ENCODE data around the gene PPM1N. TPM values are rescaled to one million over a fixed set of nuclear protein-coding genes. Genes with fewer than 3 reads are reported as not detected.

The PPM1N gene
- total RNA-seq, 1 experiment from 2014 or later: 0.80 TPM

DNA sequence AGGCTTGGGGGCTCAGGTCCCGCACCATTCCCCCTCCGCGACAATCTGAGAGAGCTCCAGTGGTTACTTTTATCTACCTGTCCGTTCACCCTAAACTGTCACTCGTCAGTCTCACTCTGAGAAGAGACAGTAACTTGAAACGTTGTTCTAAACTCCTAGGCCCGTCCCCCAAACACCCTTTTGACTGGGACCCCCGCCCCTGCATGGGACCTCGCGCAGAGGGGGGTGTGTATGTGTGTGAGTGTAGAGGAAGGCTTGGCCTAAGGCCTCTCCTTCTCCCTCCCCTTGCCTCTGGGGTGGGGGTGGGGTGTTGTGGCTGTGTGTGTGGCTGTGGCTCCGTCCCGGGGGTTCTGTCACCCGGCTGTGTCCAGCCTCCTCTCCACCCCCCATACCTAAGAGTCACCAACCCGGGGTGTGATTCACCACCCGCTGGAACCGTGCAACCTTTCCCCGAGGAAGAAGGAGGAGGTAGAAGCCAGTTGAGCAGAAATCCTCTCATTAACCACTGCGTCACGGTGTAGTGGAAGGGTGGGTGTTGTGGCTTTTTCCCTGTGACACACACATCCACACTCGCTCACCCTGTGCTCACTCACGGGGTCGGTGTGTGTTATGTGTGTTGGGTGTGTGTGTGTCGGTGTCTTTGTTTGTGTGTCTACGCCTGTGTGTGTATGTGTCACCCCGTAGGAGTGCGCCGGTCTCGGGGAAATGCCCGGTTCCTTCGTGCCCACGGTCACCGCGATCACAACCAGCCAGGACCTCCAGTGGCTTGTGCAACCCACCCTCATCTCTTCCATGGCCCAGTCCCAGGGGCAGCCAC, 28.1 kb upstream of the PPM1N start:
- DNase-seq (ENCODE audit: low read depth): peak; percentile 89

DNA sequence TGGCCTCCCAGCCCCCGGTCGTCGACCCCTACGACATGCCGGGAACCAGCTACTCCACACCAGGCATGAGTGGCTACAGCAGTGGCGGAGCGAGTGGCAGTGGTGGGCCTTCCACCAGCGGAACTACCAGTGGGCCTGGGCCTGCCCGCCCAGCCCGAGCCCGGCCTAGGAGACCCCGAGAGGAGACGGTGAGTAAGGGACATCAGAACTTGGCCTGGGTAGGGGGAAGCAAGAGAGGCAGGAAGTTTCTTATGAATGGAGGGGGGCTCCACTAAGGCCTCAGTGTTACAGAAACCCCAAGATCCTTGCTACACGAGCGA, 27.5 kb upstream of the PPM1N start:
- no peak for DNase-seq (ENCODE audit: low read depth)

DNA sequence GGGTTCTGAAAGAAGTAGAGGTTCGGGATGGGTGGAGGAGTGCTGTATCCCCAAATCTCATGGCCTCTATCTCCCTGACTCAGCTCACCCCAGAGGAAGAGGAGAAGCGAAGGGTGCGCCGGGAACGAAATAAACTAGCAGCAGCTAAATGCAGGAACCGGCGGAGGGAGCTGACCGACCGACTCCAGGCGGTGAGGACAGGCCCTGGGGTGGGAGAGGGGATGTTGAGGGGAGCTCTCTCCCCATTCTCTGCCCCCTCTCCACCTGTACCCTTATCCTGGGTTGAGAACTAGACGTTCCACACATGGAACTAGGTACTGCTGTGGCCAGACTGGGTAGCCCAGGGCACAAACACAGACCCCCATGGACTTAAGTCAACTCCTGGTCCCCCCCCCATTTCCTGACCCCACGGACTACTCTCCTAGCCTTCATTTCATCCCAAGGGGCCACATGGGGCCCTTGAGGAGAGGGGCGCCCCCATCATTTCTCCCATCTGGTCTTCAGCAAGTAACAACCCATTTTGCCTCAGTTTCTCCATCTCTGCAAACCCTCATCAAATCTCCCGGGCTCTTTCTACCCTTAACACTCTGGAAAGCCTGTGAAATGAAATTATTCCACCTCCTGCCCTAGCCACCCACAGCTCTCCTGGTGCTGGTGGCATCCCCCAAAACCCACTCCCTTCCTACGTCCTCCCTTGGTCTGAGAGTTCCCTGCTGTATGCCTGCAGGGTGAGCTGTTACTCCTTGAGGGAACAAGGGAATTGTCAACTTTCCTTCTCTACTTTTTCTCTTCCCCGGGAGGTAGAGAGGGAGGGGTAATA, 26.9 kb upstream of the PPM1N start:
- DNase-seq (ENCODE audit: low read depth): no peak

DNA sequence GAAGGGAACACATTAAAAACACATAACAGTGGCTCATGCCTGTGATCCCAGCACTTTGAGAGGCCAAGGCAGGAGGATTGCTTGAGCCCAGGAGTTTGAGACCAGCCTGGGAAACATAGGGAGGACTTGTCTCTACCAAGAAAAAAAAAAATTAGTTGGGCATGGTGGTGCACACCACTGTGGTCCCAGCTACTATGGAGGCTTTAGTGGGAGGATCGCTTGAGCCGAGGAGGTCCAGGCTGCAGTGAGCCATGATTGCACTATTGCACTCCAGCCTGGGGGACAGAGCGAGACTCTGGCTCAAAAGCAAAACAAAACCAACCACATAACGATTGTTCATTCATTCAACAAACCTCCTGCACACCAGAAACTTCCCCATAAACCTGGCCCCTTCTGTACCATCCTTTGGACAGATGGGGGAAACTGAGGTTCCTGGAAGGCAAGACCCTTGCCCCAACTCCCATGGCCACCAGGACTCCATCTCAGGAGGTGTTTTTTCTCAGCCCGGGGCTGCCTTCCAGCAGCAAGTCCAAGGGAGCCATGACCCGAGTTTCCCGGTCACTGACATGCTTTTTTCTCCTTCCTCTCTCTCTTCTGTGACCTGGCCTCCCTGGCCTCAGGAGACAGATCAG, 26.2 kb upstream of the PPM1N start:
- no peak for DNase-seq (ENCODE audit: low read depth)

DNA sequence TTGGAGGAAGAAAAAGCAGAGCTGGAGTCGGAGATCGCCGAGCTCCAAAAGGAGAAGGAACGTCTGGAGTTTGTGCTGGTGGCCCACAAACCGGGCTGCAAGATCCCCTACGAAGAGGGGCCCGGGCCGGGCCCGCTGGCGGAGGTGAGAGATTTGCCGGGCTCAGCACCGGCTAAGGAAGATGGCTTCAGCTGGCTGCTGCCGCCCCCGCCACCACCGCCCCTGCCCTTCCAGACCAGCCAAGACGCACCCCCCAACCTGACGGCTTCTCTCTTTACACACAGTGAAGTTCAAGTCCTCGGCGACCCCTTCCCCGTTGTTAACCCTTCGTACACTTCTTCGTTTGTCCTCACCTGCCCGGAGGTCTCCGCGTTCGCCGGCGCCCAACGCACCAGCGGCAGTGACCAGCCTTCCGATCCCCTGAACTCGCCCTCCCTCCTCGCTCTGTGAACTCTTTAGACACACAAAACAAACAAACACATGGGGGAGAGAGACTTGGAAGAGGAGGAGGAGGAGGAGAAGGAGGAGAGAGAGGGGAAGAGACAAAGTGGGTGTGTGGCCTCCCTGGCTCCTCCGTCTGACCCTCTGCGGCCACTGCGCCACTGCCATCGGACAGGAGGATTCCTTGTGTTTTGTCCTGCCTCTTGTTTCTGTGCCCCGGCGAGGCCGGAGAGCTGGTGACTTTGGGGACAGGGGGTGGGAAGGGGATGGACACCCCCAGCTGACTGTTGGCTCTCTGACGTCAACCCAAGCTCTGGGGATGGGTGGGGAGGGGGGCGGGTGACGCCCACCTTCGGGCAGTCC, 25.5 kb upstream of the PPM1N start:
- DNase-seq (ENCODE audit: low read depth): no peak

DNA sequence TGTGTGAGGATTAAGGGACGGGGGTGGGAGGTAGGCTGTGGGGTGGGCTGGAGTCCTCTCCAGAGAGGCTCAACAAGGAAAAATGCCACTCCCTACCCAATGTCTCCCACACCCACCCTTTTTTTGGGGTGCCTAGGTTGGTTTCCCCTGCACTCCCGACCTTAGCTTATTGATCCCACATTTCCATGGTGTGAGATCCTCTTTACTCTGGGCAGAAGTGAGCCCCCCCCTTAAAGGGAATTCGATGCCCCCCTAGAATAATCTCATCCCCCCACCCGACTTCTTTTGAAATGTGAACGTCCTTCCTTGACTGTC, 24.9 kb upstream of the PPM1N start:
- no peak for DNase-seq (ENCODE audit: low read depth)

DNA sequence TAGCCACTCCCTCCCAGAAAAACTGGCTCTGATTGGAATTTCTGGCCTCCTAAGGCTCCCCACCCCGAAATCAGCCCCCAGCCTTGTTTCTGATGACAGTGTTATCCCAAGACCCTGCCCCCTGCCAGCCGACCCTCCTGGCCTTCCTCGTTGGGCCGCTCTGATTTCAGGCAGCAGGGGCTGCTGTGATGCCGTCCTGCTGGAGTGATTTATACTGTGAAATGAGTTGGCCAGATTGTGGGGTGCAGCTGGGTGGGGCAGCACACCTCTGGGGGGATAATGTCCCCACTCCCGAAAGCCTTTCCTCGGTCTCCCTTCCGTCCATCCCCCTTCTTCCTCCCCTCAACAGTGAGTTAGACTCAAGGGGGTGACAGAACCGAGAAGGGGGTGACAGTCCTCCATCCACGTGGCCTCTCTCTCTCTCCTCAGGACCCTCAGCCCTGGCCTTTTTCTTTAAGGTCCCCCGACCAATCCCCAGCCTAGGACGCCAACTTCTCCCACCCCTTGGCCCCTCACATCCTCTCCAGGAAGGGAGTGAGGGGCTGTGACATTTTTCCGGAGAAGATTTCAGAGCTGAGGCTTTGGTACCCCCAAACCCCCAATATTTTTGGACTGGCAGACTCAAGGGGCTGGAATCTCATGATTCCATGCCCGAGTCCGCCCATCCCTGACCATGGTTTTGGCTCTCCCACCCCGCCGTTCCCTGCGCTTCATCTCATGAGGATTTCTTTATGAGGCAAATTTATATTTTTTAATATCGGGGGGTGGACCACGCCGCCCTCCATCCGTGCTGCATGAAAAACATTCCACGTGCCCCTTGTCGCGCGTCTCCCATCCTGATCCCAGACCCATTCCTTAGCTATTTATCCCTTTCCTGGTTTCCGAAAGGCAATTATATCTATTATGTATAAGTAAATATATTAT, 24.3 kb upstream of the PPM1N start:
- DNase-seq (ENCODE audit: low read depth): no peak

DNA sequence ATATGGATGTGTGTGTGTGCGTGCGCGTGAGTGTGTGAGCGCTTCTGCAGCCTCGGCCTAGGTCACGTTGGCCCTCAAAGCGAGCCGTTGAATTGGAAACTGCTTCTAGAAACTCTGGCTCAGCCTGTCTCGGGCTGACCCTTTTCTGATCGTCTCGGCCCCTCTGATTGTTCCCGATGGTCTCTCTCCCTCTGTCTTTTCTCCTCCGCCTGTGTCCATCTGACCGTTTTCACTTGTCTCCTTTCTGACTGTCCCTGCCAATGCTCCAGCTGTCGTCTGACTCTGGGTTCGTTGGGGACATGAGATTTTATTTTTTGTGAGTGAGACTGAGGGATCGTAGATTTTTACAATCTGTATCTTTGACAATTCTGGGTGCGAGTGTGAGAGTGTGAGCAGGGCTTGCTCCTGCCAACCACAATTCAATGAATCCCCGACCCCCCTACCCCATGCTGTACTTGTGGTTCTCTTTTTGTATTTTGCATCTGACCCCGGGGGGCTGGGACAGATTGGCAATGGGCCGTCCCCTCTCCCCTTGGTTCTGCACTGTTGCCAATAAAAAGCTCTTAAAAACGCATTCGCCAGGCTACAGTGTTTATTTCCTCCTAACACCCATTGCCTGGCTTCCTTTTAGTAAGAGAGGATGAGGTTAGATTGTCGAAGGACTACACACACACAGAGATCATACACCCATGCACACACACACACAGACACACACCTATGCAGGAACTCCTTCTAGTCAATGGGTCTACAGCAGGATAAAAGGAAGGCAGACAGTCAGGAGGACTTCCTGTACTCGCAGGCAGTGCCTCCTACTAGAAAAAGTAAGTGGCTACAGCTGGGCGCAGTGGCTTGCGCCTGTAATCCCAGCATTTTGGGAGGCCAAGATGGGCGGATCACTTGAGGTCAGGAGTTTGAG, 23.4 kb upstream of the PPM1N start:
- DNase-seq (ENCODE audit: low read depth): no peak

DNA sequence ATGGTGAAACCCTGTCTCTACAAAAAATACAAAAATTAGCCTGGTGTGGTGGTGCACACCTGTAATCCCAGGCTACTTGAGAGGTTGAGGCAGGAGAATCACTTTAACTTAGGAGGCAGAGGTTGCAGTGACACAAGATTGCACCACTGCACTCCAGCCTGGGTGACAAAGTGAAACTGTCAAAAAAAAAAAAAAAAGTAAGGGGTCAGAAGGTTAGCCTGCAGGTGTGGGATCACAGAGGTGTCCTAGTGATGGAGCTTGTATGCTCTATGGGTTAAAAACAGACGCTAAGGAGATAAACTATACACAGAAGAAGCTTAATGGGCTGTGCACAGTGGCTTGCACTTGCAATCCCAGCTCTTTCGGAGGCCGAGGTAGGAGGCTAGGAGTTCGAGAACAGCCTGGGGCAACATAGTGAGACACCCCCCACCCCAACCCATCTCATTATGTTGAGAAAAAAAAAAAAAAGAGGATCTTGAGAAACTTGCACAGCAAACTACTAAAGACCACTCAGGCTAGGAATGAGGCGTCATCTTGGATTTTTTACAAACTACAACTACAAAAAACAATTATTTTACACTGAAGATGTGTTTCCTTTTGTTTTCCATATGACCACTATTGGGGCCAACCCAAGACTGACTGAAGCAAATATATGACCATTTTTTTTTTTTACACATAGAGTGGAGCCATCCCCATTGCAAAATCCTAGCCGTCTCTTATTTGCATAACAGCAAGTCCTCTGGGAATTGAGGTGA, 22.5 kb upstream of the PPM1N start:
- no peak for DNase-seq (ENCODE audit: low read depth)

DNA sequence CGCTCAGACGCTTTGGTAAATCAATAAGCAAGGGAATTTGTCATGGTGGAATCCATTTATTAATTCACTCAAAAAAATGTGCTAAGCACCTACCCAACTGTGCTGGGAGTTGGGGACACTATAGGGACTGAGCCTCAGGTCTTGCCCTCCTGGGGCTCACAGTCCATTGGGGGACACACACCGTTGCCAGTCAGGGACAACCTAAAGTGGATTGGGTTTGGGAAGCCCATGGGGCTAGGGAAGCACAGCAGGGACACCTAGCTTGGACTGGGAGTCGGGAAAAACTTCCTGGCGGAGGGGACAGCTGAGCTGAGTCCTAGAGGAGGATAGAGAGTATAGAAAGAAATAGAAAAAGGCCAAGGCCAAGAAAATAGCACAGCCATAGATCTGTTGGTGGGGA, 21.9 kb upstream of the PPM1N start:
- DNase-seq (ENCODE audit: low read depth): no peak

DNA sequence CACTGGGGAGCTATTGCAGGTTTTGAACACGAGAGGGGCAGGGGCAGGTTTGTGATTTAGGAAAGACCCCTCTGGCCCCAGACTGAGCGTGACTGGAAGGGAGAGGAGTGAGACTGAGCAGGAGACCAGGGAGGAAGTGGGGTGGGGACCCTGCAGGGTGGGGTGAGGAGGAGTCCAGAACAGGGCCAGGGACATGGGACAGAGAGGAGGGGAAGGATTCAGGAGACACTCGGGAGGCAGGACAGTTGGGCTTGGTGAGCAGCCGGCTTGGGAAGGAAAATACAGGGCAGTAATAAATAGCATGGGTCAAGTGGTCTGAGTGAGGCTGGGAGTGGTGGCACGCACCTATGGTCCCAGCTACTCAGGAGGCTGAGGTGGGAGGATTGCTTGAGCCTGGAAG, 21.1 kb upstream of the PPM1N start:
- DNase-seq (ENCODE audit: low read depth): no peak

DNA sequence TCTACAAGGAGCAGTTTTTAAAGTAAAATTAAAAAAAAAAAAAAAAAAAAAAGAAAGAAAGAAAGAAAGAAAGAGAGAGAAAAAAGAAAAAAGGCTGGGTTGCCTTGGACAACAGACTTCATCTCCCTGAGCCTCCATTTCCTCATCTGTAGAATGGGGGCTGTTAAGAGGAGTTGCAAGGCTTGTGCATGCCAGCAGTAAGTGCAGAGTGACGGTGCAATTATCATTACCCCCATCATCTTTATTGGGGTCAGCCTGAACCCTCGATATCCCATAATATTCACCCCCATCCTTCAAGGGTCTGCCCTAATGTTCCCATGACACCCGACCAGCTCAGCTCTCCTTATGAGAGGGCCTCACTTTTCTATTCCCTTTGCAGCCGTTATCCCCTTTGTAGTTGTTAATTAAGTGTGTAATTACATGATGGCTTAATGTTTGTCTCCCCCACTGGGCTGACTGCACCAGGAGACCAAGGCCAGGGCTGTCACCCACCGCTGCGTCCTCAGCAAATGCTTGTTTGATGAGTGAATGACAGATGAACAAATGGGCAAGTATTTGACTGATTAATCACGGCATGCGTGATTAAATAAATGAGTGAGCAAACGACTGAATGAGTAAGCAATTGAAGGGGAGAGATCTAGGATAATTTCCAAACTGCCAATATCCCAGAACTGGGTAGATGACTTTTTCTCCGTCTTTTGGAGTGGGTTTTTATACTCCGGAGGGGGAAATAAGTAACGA, 20.4 kb upstream of the PPM1N start:
- DNase-seq (ENCODE audit: low read depth): peak; percentile 55

DNA sequence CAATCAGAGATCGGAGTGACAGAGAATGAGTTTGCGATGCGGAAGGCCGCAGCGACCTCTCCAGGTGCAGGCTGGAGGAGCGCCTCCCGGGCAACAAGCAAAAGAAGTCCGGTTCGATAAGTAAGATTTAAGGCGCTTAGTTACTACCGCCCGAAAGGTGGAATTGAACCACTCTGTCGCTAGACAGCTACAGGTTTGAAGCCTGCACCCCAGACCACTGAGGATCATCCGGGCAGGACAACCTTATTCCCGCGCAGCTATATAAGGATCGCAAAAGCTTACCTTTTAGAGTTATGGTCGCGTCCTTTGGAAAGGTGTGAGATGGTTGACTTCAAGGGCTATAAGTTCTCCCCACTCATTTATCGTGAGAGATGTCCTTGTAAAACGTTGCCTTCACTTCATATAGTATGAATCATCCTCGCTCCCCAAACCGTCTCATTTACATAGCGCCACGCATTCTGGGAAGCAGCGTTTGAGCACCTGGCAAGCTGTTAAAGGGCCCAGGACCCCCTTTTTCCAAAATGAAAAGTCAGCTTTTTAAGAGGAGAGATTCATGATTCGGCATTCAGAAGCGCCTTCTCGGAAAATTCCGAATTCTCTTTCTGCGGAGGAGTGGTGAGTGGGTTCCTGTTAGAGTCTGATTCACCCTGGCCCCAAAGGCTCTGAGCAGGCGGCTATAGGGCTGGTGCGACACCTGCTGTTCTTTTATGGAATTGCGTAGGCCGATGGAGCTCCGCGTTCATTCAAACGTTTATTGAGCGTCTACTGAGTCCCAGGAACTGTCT, 19.6 kb upstream of the PPM1N start:
- DNase-seq (ENCODE audit: low read depth): peak; percentile 94

DNA sequence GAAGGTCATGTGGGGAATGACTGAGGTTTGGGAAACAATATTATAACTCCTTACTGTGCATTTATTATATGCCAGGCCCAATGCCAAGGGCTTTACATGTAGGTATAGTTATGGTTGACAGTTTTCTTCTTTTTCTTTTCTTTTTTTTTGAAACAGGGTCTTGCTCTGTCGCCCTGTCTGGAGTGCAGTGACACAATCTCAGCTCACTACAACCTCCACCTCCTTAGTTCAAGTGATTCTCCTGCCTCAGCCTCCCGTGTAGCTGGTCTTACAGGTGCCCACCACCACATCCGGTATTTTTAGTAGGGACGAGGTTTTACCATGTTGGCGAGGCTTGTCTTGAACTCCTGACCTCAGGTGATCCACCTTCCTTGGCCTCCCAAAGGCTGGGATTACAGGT, 15.2 kb upstream of the PPM1N start:
- no peak for DNase-seq (ENCODE audit: low read depth)

DNA sequence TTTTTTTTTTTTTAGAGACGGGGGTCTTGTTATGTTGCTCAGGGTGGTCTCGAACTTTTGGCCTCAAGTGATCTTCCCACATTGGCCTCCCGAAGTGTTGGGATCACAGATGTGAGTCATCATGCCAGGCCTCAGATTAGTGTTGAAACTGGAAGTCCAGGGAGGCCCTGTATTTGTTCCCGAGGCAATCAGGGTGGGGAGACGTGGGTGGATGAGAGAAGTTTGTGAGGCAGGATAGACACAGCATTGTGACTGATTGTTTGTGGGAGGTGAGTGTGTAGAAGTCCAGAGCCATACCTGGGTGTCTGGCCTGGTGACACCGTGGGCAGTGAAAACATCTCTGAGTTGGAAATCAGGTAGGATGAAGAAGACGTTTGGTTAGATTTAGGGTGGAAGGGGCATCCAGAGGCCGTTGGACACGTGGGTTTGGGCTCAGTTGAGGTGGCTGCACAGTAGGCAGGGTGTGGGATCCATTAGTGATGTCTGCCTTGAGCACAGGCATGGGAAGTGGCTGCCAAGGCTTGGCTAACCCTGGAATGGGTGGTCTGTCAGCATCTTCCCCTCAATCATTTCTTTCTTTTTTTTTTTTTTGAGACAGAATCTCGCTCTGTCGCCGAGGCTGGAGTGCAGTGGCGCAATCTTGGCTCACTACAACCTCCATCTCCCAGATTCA, 13.8 kb upstream of the PPM1N start:
- peak; percentile 49 for DNase-seq (ENCODE audit: low read depth)

DNA sequence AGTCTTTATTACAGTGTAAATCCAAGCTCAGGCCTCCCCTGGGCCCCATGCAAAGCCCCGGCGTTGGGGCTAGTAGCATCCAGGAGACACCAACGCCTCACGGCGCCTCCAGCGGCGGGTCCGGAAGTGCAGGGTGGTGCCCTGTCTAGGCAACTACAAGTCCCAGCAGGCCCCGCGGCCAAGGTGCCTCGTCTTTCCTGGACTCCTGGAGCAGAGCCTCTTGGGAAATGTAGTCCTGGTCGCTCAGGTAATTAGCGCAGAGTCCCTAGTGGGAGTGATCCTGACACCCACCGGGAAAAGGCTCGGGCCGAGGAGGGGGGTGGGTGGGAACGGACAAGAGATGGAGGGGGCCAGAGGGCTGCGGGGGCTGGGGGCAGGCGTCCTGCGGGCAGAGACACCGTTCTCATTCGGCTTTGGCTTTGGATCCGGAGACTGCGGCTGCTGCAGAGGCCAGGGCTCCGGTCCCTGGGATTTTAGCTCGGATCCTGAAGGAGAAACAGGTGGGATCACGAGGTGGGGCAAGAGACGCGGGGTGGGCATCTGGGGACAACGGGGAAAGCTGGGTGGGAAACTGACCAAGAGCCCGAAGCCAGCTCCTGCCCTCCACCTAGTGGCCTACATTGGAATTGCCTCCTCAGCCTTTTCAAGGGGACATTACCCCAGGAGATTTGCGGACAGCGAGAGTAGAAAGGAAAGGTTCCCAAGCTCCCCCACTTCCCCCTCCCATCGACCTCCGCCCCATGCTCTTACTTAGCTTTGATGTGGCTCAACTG, 12.8 kb upstream of the PPM1N start:
- peak; percentile 97 for DNase-seq (ENCODE audit: low read depth)
